Measurements from ENCODE around the gene ADCY9.

Gene ADCY9

GRCh38 chr16:4120176-4120575 is 3.9 kb upstream of the ADCY9 start:
- no peak for DNase-seq

- no peak for DNase-seq
Observed at GRCh38 chr16:4117250-4117578, 972 bp upstream of the ADCY9 start.

- no peak for DNase-seq
Observed at GRCh38 chr16:4115949-4116318, 308 bp downstream of the ADCY9 start.

GRCh38 chr16:4115209-4115948 is 863 bp downstream of the ADCY9 start:
- peak; percentile 53 for DNase-seq

- DNase-seq, result no peak
Observed at GRCh38 chr16:4114257-4115208, 1.7 kb downstream of the ADCY9 start.

- no peak for DNase-seq
Observed at GRCh38 chr16:4113358-4114256, 2.6 kb downstream of the ADCY9 start.

GRCh38 chr16:4111748-4112696 is 4.2 kb downstream of the ADCY9 start:
- DNase-seq, result no peak

GRCh38 chr16:4110680-4111079 is 5.6 kb downstream of the ADCY9 start:
- DNase-seq, result no peak

GRCh38 chr16:4110065-4110464 is 6.2 kb downstream of the ADCY9 start:
- DNase-seq, result no peak

GRCh38 chr16:4109250-4109736 is 6.9 kb downstream of the ADCY9 start:
- no peak for DNase-seq

- no peak for DNase-seq
Observed at GRCh38 chr16:4106516-4106915, 9.7 kb downstream of the ADCY9 start.

GRCh38 chr16:4105848-4106247 is 10.4 kb downstream of the ADCY9 start:
- no peak for DNase-seq

- no peak for DNase-seq
Observed at GRCh38 chr16:4103745-4104144, 12.5 kb downstream of the ADCY9 start.

GRCh38 chr16:4101421-4102219 is 14.6 kb downstream of the ADCY9 start:
- DNase-seq, result no peak

- no peak for DNase-seq
Observed at GRCh38 chr16:4098501-4098900, 17.7 kb downstream of the ADCY9 start.

- DNase-seq, result no peak
Observed at GRCh38 chr16:4097826-4098240, 18.4 kb downstream of the ADCY9 start.

GRCh38 chr16:4096509-4096908 is 19.7 kb downstream of the ADCY9 start:
- no peak for DNase-seq

- DNase-seq, result no peak
Observed at GRCh38 chr16:4094127-4094773, 22.0 kb downstream of the ADCY9 start.

- DNase-seq, result no peak
Observed at GRCh38 chr16:4093495-4094126, 22.6 kb downstream of the ADCY9 start.
